IMR-90 (cell line): ENCODE data around the gene TMEM141. TPM values are rescaled to one million over a fixed set of nuclear protein-coding genes. Genes with fewer than 3 reads are reported as not detected.

Experiments used
- ATAC-seq: fragments of 200-7000 bp; cut with Tn5 transposase; 2 replicates; pipeline ENCODE4 v1.9.1; 2020; ENCODE audit warnings: low read depth, mild to moderate bottlenecking, moderate library complexity
- BruUV-seq: library from RNA; stranded (reverse); fragments of 400-500 nt; replicated peaks from 2 replicates; lab custom pipeline; 2021; lab: Mats Ljungman, UMichigan
- CTCF ChIA-PET: fragments of 300-600 bp; formaldehyde crosslinking; extraction: SDS; loops from one replicate; lab custom pipeline; 2021; ENCODE audit warnings: antibody characterized with exemption; lab: Yijun Ruan, JAX
- POLR2A ChIA-PET: fragments of 300-600 bp; sonication (Branson Sonifier 250); formaldehyde crosslinking; loops from one replicate; lab custom pipeline; 2022; ENCODE audit warnings: antibody characterized with exemption; ENCODE audit not compliant: unreplicated experiment; lab: Charles Lee
- DNase-seq: peaks from one replicate; pipeline ENCODE4 v3.0.0; 2013
- H2AFZ ChIP-seq: replicated peaks from 2 replicates; pipeline ENCODE3; 2013; ENCODE audit warnings: low read length, mild to moderate bottlenecking; ENCODE audit not compliant: poor library complexity
- H2AK5ac ChIP-seq: 2 replicates; pipeline ENCODE4 v1.6.1; 2013; ENCODE audit warnings: low read depth, low read length, inconsistent platforms
- H2AK9ac ChIP-seq: replicated peaks from 2 replicates; pipeline ENCODE3; 2013; ENCODE audit warnings: mild to moderate bottlenecking, low read depth, low read length, moderate library complexity; ENCODE audit not compliant: poor library complexity
- H2BK120ac ChIP-seq: 2 replicates; pipeline ENCODE4 v1.6.1; 2013; ENCODE audit warnings: low read depth, low read length, inconsistent platforms
- H2BK15ac ChIP-seq: 3 replicates; pipeline ENCODE4 v1.6.1; 2013; ENCODE audit warnings: low read depth, low read length, inconsistent platforms
- H2BK20ac ChIP-seq: 2 replicates; pipeline ENCODE4 v1.6.1; 2013; ENCODE audit warnings: low read depth, mild to moderate bottlenecking, inconsistent platforms, low read length, moderate library complexity
- H2BK5ac ChIP-seq: 2 replicates; pipeline ENCODE4 v1.6.1; 2013; ENCODE audit warnings: mild to moderate bottlenecking, low read depth, low read length, inconsistent platforms; ENCODE audit not compliant: poor library complexity, severe bottlenecking
- H3K14ac ChIP-seq: replicated peaks from 2 replicates; pipeline ENCODE4 v1.6.1; 2013; ENCODE audit warnings: low read depth, low read length, inconsistent platforms
- H3K18ac ChIP-seq: 2 replicates; pipeline ENCODE4 v1.6.1; 2013; ENCODE audit warnings: low read depth, low read length, control low read depth
- H3K23ac ChIP-seq: 2 replicates; pipeline ENCODE4 v1.6.1; 2013; ENCODE audit warnings: low read depth, low read length, inconsistent platforms
- H3K27ac ChIP-seq: 2 replicates; pipeline ENCODE4 v1.5.1; 2013; ENCODE audit warnings: mild to moderate bottlenecking, control low read depth, low read length; ENCODE audit not compliant: insufficient read depth
- H3K27me3 ChIP-seq: 2 replicates; pipeline ENCODE4 v1.6.1; 2013; ENCODE audit warnings: low read length; ENCODE audit not compliant: control insufficient read depth, insufficient read depth
- H3K36me3 ChIP-seq: 2 replicates; pipeline ENCODE4 v1.6.1; 2013; ENCODE audit warnings: low read length, mixed read lengths; ENCODE audit not compliant: control insufficient read depth, insufficient read depth
- H3K4ac ChIP-seq: 2 replicates; pipeline ENCODE4 v1.6.1; 2013; ENCODE audit warnings: low read depth, low read length, inconsistent platforms
- H3K4me1 ChIP-seq: 2 replicates; pipeline ENCODE4 v1.6.1; 2013; ENCODE audit warnings: low read length, mixed read lengths; ENCODE audit not compliant: control insufficient read depth, insufficient read depth
- H3K4me2 ChIP-seq: 2 replicates; pipeline ENCODE4 v1.6.1; 2013; ENCODE audit warnings: low read depth, mild to moderate bottlenecking, control low read depth, low read length, moderate library complexity
- H3K4me3 ChIP-seq: 2 replicates; pipeline ENCODE4 v1.5.1; 2013; ENCODE audit warnings: low read depth, mild to moderate bottlenecking, control low read depth, low read length, moderate library complexity; ENCODE audit not compliant: insufficient read depth
- H3K56ac ChIP-seq: 2 replicates; pipeline ENCODE4 v1.6.1; 2013; ENCODE audit warnings: low read length, inconsistent platforms; ENCODE audit not compliant: insufficient read depth; ENCODE audit errors: extremely low read depth
- H3K79me1 ChIP-seq, 2 experiments: 2 replicates each; pipeline ENCODE4 v1.6.1; 2013; ENCODE audit warnings: low read length in 2 of 2, inconsistent platforms in 1 of 2, low read depth in 1 of 2
- H3K9ac ChIP-seq: 2 replicates; pipeline ENCODE4 v1.6.1; 2013; ENCODE audit warnings: low read depth, low read length, control low read depth
- H3K9me1 ChIP-seq: 2 replicates; pipeline ENCODE4 v1.6.1; 2013; ENCODE audit warnings: low read length, inconsistent platforms; ENCODE audit not compliant: insufficient read depth
- H3K9me3 ChIP-seq: 2 replicates; pipeline ENCODE4 v1.6.1; 2013; ENCODE audit warnings: low read length; ENCODE audit not compliant: control insufficient read depth, insufficient read depth
- H4K20me1 ChIP-seq: 2 replicates; pipeline ENCODE4 v1.6.1; 2013; ENCODE audit warnings: low read length, inconsistent platforms; ENCODE audit not compliant: insufficient read depth
- H4K5ac ChIP-seq: 2 replicates; pipeline ENCODE4 v1.6.1; 2013; ENCODE audit warnings: mild to moderate bottlenecking, low read depth, low read length, control low read depth
- H4K8ac ChIP-seq, 2 experiments: 2 replicates each; pipeline ENCODE4 v1.6.1; 2013; ENCODE audit warnings: low read depth in 2 of 2, low read length in 2 of 2, control low read depth in 1 of 2, inconsistent platforms in 1 of 2
- H4K91ac ChIP-seq: 2 replicates; pipeline ENCODE4 v1.6.1; 2013; ENCODE audit warnings: low read depth, low read length, inconsistent platforms; ENCODE audit not compliant: insufficient read depth
- BHLHE40 ChIP-seq: fragments of 150-350 bp; IDR thresholded peaks from 2 replicates; pipeline ENCODE4 v1.6.1; 2016; ENCODE audit warnings: mild to moderate bottlenecking, low read depth, low read length
- CEBPB ChIP-seq: IDR thresholded peaks from 2 replicates; pipeline ENCODE4 v1.6.1; 2012; ENCODE audit warnings: low read depth, low read length, improper control_type of control experiment
- CHD1 ChIP-seq: IDR thresholded peaks from 2 replicates; pipeline ENCODE4 v1.6.1; 2012; ENCODE audit warnings: low read depth, low read length, improper control_type of control experiment
- CTCF ChIP-seq: conservative IDR thresholded peaks from 2 replicates; pipeline ENCODE4 v1.5.1; 2012; ENCODE audit warnings: mild to moderate bottlenecking, low read depth, low read length, improper control_type of control experiment
- ELK1 ChIP-seq: fragments of 150-350 bp; IDR thresholded peaks from 2 replicates; pipeline ENCODE4 v1.6.1; 2016; ENCODE audit warnings: low read depth, mild to moderate bottlenecking, low read length, moderate library complexity, borderline replicate concordance
- FOS ChIP-seq: fragments of 150-350 bp; IDR thresholded peaks from 2 replicates; pipeline ENCODE4 v1.6.1; 2016; ENCODE audit warnings: low read depth, low read length
- MAFK ChIP-seq: IDR thresholded peaks from 2 replicates; pipeline ENCODE4 v1.6.1; 2012; ENCODE audit warnings: low read depth, low read length, improper control_type of control experiment
- MAZ ChIP-seq: IDR thresholded peaks from 2 replicates; pipeline ENCODE4 v1.6.1; 2012; ENCODE audit warnings: low read depth, mild to moderate bottlenecking, low read length, improper control_type of control experiment, moderate library complexity, borderline replicate concordance
- MXI1 ChIP-seq: IDR thresholded peaks from 2 replicates; pipeline ENCODE4 v1.6.1; 2012; ENCODE audit warnings: low read depth, mild to moderate bottlenecking, low read length, moderate library complexity, borderline replicate concordance
- NFE2L2 ChIP-seq: fragments of 150-350 bp; IDR thresholded peaks from 2 replicates; pipeline ENCODE4 v1.6.1; 2016; ENCODE audit warnings: low read depth, mild to moderate bottlenecking, low read length
- POLR2A ChIP-seq: IDR thresholded peaks from 2 replicates; pipeline ENCODE4 v1.6.1; 2012; ENCODE audit warnings: mild to moderate bottlenecking, low read depth, low read length
- RAD21 ChIP-seq: IDR thresholded peaks from 2 replicates; pipeline ENCODE4 v1.6.1; 2012; ENCODE audit warnings: low read length, improper control_type of control experiment
- RCOR1 ChIP-seq: IDR thresholded peaks from 2 replicates; pipeline ENCODE4 v1.6.1; 2012; ENCODE audit warnings: mild to moderate bottlenecking, low read length, improper control_type of control experiment; ENCODE audit not compliant: insufficient replicate concordance
- RFX5 ChIP-seq: IDR thresholded peaks from 2 replicates; pipeline ENCODE4 v1.8.0; 2012; ENCODE audit warnings: low read depth, mild to moderate bottlenecking, low read length, moderate library complexity
- SMC3 ChIP-seq: fragments of 150-350 bp; IDR thresholded peaks from 2 replicates; pipeline ENCODE4 v1.6.1; 2016; ENCODE audit warnings: low read depth, mild to moderate bottlenecking, antibody characterized with exemption, low read length, moderate library complexity
- WGBS, 2 experiments: methylation state at CpG; one replicate each; pipeline versions ENCODE4 v1.1.5 to v1.1.7; 2013; ENCODE audit warnings: missing lambda C conversion rate in 2 of 2; ENCODE audit not compliant: insufficient read length in 1 of 2; ENCODE audit errors: extremely low coverage in 2 of 2; 5-methylcytosine and 5-hydroxymethylcytosine counted together
- dilution Hi-C: fragments of 300-500 bp; cut with HindIII; formaldehyde crosslinking; loops from one replicate; pipeline ENCODE4 v1.14.3; 2018; ENCODE audit warnings: low sequenced_read_pairs; ENCODE audit not compliant: unreplicated experiment
- in situ Hi-C: fragments of 300-500 bp; cut with MboI; formaldehyde crosslinking; loops from 3 replicates; pipeline ENCODE4 v1.14.3; 2019; ENCODE audit warnings: low sequenced_read_pairs, inconsistent platforms, mixed read lengths
- intact Hi-C: fragments of 100-400 bp; cut with micrococcal nuclease; formaldehyde crosslinking; loops from 2 replicates; pipeline ENCODE4 v1.10.0; 2022
- polyA plus RNA-seq, 3 experiments: library from polyadenylated mRNA; depleted of rRNA; stranded (reverse); fragments of >200 nt; gene quantifications; 2 replicates each; pipeline ENCODE4 v1.2.3, GENCODE V29; 2012; ENCODE audit warnings: low replicate concordance in 1 of 3
- total RNA-seq: library from RNA; depleted of rRNA; stranded (reverse); fragments of >200 nt; gene quantifications from 2 replicates; pipeline ENCODE4 v1.2.3, GENCODE V29; 2012
- TF ChIP-seq, protein P1 (sequence below): fragments of 150-350 bp; IDR thresholded peaks from 2 replicates; pipeline ENCODE4 v1.6.1; 2017; ENCODE audit warnings: mild to moderate bottlenecking, antibody characterized with exemption, low read length, low read depth

The TMEM141 gene
- total and polyA plus RNA-seq, 2 of the 4 experiments (the other 2 are of a cell fraction), result 39.1 to 77.8 TPM

DNA sequence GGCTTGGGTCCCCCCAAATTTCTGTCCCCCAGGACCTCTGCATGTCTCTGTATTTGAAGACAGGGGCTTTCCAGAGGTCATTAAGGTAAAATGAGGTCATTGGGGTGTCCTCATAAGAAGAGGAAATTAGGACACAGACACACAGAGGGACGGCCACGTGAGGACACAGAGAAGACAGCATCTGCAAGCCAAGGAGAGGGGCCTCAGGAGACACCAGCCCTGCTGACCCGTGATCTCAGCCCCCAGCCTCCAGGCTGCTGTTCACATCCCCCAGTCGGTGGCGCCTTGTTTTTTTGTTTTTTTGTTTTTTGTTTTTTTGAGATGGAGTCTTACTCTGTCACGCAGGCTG lies 3.8 kb downstream of the TMEM141 start:
- DNase-seq (no peak), ATAC-seq (no peak)
- H3K4ac ChIP-seq, result no peak overlapping the region
- H3K9me3 ChIP-seq, result no peaks in the 10 kb centered on the region
- H2AFZ ChIP-seq, result no peak overlapping the region
- H2BK120ac ChIP-seq, result no peak overlapping the region
- ChIA-PET CTCF (no interaction called here), POLR2A (no interaction called here)
- no peak overlapping the region for H4K5ac ChIP-seq
- peaks cover 14% of the 10 kb centered on the region for H4K20me1 ChIP-seq
- no peak overlapping the region for H2BK15ac ChIP-seq
- no peak overlapping the region for H3K9ac ChIP-seq
- no peak overlapping the region for H2AK5ac ChIP-seq
- no peak for TF ChIP-seq RFX5
- TF ChIP-seq RAD21, result no peak
- no peak for TF ChIP-seq MAZ
- no peak for TF ChIP-seq CHD1
- TF ChIP-seq MXI1, result no peak
- TF ChIP-seq FOS, result no peak
- TF ChIP-seq MAFK, result no peak
- no peak for TF ChIP-seq ELK1
- TF ChIP-seq, protein P1, sequence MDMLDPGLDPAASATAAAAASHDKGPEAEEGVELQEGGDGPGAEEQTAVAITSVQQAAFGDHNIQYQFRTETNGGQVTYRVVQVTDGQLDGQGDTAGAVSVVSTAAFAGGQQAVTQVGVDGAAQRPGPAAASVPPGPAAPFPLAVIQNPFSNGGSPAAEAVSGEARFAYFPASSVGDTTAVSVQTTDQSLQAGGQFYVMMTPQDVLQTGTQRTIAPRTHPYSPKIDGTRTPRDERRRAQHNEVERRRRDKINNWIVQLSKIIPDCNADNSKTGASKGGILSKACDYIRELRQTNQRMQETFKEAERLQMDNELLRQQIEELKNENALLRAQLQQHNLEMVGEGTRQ, result no peak
- TF ChIP-seq CTCF, result no peak
- no peak for TF ChIP-seq CEBPB
- TF ChIP-seq SMC3, result no peak
- TF ChIP-seq RCOR1, result no peak
- TF ChIP-seq NFE2L2, result no peak
- TF ChIP-seq POLR2A, result no peak
- TF ChIP-seq BHLHE40, result no peak
- WGBS, 2 experiments, result no CpG with 5 or more reads among the region's 6 CpGs
- H3K79me1 ChIP-seq, result peaks cover 3 to 24% of the 10 kb centered on the region in 2 experiments; a peak in 3 of 4 replicates
- peaks cover 8% of the 10 kb centered on the region; the same call in 1 of the 2 replicates for H3K36me3 ChIP-seq
- peaks cover 19% of the 10 kb centered on the region for H3K27me3 ChIP-seq
- no peak overlapping the region for H3K27ac ChIP-seq
- no peak overlapping the region for H2AK9ac ChIP-seq
- no peak overlapping the region for H3K56ac ChIP-seq
- H3K14ac ChIP-seq, result no peak overlapping the region
- no TSS peak for BruUV-seq
- H3K4me2 ChIP-seq, result no peak overlapping the region
- in situ Hi-C loops, result no loop called here
- H2BK5ac ChIP-seq, result no peak overlapping the region
- dilution Hi-C loops, result no loop called here
- no peak overlapping the region for H4K8ac ChIP-seq
- H3K18ac ChIP-seq, result no peak overlapping the region
- H4K91ac ChIP-seq, result no peak overlapping the region
- peaks cover 11% of the 10 kb centered on the region for H3K4me1 ChIP-seq
- no peak overlapping the region for H2BK20ac ChIP-seq
- intact Hi-C loops, result no loop called here
- no peaks in the 10 kb centered on the region for H3K9me1 ChIP-seq
- H3K4me3 ChIP-seq, result no peak overlapping the region
- H3K23ac ChIP-seq, result no peak overlapping the region
